Left ventricle myocardium inferior (tissue), 1 donor: ENCODE results near the gene MRPL53. TPM values are rescaled to one million over a fixed set of nuclear protein-coding genes. Genes with fewer than 3 reads are reported as not detected.

ENCODE experiments used
- DNase-seq: peaks from one replicate; pipeline ENCODE4 v3.0.0-alpha.2; 2020
- H3K27ac ChIP-seq: fragments of 200-600 bp; replicated peaks from 2 replicates; pipeline ENCODE4 v1.8.0; 2021
- H3K27me3 ChIP-seq: fragments of 200-600 bp; 2 replicates; pipeline ENCODE4 v1.8.0; 2021; ENCODE audit warnings: low read depth
- H3K36me3 ChIP-seq: fragments of 200-600 bp; 2 replicates; pipeline ENCODE4 v1.8.0; 2021
- H3K4me1 ChIP-seq: fragments of 200-600 bp; 2 replicates; pipeline ENCODE4 v1.8.0; 2021
- H3K4me3 ChIP-seq: fragments of 200-600 bp; 2 replicates; pipeline ENCODE4 v1.8.0; 2021; ENCODE audit warnings: mild to moderate bottlenecking, moderate library complexity
- H3K9me3 ChIP-seq: fragments of 200-600 bp; replicated peaks from 2 replicates; pipeline ENCODE4 v1.8.0; 2021
- CTCF ChIP-seq: fragments of 200-600 bp; IDR thresholded peaks from 2 replicates; pipeline ENCODE4 v1.8.0; 2021; ENCODE audit warnings: antibody characterized with exemption, mild to moderate bottlenecking, borderline replicate concordance
- intact Hi-C: fragments of 100-400 bp; cut with micrococcal nuclease; formaldehyde crosslinking; loops from one replicate; pipeline ENCODE4 v1.11.0; 2022
- total RNA-seq: library from RNA; stranded (reverse); fragmentation: NEBNext Ultra II Directional; extraction: Animal tissue kit (Norgen Biotek cat#: 25700); gene quantifications from one replicate; pipeline ENCODE4 v1.2.1, GENCODE V29; 2021
- donor health status: DM: no; HTN: yes; CAD: no; lungs with severe emphysema.

Gene MRPL53
- total RNA-seq, 1 donor from 2014 or later: 176 TPM

DNA sequence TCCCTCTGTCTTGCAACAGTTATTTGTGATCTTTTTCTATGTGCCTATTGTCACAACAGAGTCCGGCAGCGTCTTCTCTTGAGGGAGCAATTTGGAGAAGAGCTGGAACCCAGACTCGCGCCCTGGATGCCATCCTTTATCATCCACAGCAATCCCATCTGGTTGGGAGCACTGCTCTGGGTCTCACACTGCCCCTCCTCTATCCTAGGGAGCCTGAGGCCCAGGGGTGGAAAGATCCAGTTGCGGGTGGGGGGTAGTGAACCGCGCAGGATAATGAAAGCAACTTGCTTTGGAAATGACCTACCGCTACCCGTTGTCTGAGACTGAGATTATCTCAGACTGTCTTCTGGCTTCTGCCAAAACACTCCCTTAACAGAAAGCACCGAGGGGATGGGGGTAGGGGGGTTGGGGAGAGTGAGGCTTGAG, 13.5 kb downstream of the MRPL53 start:
- no peak for TF ChIP-seq CTCF
- intact Hi-C loops: no loop called here
- Histone ChIP-seq H3K36me3 (peaks cover 21% of the 10 kb centered on the region), H3K27me3 (no peaks in the 10 kb centered on the region), H3K4me3 (peak overlapping the region; percentile 87), H3K9me3 (no peaks in the 10 kb centered on the region), H3K27ac (peak overlapping the region; percentile 98), H3K4me1 (peaks cover 51% of the 10 kb centered on the region)
- no peak for DNase-seq

DNA sequence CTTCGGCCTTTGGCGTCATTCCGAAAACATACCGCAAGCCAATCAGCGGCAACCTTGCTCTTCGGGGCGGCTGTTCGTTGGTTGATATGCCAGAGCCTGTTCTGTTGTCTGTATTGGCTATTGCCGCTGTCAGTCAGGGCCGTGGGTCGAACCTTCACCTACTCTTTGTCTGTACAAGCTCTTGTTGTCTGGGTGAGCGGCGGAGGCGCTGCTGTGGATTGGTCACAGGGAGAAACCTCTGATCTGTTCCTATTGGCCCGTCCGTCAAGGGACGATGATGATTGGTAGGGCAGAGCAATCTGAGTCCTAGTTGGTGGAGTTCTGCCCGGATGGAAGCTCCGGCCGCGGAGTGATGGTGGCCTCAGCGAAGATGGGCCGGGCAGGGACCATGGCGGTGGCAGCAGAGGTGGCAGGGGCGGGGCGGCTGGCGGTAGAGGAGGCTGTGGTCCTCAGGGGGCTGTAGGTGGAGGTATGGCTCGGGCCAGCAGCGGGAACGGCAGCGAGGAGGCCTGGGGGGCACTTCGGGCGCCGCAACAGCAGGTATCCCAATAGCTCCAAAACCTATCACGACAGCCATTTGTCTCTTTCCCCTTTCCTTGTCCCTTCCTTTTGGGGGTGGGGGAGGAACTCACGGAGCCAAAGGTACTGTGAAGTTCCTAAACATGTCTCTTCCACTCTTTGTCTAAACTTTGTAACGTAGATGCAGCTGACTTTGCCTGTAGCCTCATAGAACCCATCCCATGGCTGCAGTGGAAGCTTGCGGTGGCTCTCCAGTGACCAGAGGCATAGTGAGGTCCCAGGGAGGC, 14.1 kb downstream of the MRPL53 start, which contains the start of gene WBP1:
Gene WBP1, plus strand, starts transcription at position 307 of the 806 bp plus-strand sequence. Its CDS starts 165 bp downstream, at position 472.
- peak within 1 kb of the TSS; percentile 87 for H3K4me3 ChIP-seq
- peak; percentile 100 for DNase-seq
- H3K9me3 ChIP-seq: no peaks in the 10 kb centered on the region
- TF ChIP-seq CTCF: no peak
- peaks cover 45% of the 10 kb centered on the region for H3K4me1 ChIP-seq
- H3K36me3 ChIP-seq: peaks cover 21% of the 10 kb centered on the region
- H3K27ac ChIP-seq: peak within 1 kb of the TSS; percentile 98
- intact Hi-C loops: no loop called here
- H3K27me3 ChIP-seq: no peaks in the 10 kb centered on the region

DNA sequence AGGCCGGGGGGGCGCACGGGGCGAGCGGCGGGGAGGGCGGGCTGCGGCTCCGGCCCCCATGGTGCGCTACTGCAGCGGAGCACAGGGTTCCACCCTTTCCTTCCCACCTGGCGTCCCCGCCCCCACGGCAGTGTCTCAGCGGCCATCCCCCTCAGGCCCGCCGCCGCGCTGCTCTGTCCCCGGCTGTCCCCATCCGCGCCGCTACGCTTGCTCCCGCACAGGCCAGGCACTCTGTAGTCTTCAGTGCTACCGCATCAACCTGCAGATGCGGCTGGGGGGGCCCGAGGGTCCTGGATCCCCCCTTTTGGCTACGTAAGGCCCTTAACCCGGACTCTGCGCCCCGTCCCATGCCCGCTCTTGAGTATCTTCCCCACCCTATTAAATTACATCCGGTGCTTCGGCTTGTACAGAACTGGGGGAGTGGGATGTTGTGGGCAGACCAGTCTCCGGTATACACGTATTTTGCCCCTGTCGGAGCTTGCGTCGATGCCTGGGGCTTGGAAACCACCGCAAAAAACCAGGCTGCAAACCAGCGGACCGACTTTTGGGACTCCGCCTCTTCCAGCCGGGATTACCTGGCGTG, 14.8 kb downstream of the MRPL53 start:
- H3K36me3 ChIP-seq: peaks cover 16% of the 10 kb centered on the region
- peaks cover 45% of the 10 kb centered on the region for H3K4me1 ChIP-seq
- DNase-seq: peak; percentile 67
- TF ChIP-seq CTCF: no peak
- peak overlapping the region; percentile 87 for H3K4me3 ChIP-seq
- H3K9me3 ChIP-seq: no peaks in the 10 kb centered on the region
- intact Hi-C loops: no loop called here
- H3K27ac ChIP-seq: peak overlapping the region; percentile 98
- no peaks in the 10 kb centered on the region for H3K27me3 ChIP-seq

DNA sequence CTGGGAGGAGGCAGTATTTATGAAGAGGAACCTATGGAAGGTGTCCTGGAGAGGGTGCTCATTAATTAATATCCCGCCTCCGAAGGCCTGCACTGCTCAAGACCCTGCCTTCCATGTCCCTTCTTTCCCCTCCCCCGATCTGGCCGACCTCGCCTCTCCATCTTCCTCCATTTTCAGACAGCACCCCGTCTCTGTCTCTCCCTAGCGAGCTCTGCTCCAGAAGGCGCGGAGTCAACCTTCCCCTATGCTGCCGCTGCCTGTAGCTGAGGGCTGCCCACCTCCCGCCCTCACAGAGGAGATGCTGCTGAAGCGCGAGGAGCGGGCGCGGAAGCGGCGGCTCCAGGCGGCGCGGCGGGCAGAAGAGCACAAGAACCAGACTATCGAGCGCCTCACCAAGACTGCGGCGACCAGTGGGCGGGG, 15.3 kb downstream of the MRPL53 start:
- no peak for TF ChIP-seq CTCF
- peaks cover 11% of the 10 kb centered on the region for H3K36me3 ChIP-seq
- no peaks in the 10 kb centered on the region for H3K9me3 ChIP-seq
- DNase-seq: no peak
- intact Hi-C loops: no loop called here
- peak overlapping the region; percentile 87 for H3K4me3 ChIP-seq
- H3K27ac ChIP-seq: peak overlapping the region; percentile 98
- no peaks in the 10 kb centered on the region for H3K27me3 ChIP-seq
- H3K4me1 ChIP-seq: peaks cover 45% of the 10 kb centered on the region

GRCh38 chr2:74454654-74455511, 17.6 kb downstream of the MRPL53 start, which contains the start of gene INO80B:
Gene INO80B, plus strand, starts transcription at chr2:74455087. Its CDS starts 30 bp downstream, at chr2:74455117.
- DNase-seq: peak; percentile 94
- H3K4me3 ChIP-seq: peak within 1 kb of the TSS; percentile 89
- no peaks in the 10 kb centered on the region for H3K9me3 ChIP-seq
- intact Hi-C loops: no loop called here
- peak within 1 kb of the TSS; percentile 85 for H3K27ac ChIP-seq
- H3K27me3 ChIP-seq: peaks cover 4% of the 10 kb centered on the region
- no peak for TF ChIP-seq CTCF
- peaks cover 45% of the 10 kb centered on the region for H3K4me1 ChIP-seq
- no peaks in the 10 kb centered on the region for H3K36me3 ChIP-seq
